ENCODE measurements around the gene RNU5B-1. TPM values are rescaled to one million over a fixed set of nuclear protein-coding genes. Genes with fewer than 3 reads are reported as not detected.

The RNU5B-1 gene
- total and polyA plus RNA-seq, 2 of the 8 experiments (the other 6 are each of a cell fraction or from before 2014, with no cell fraction given), result not detected

GRCh38 chr15:65259367-65259797 is 45.1 kb upstream of the RNU5B-1 start:
- no peak overlapping the region for H3K4ac ChIP-seq (replicated peaks; ENCODE audit: insufficient read length, low read depth, low read length)
- DNase-seq (ENCODE audit: low read depth in 1 of 2, low spot score in 2 of 2), result no peak
- no peaks in the 10 kb centered on the region for H3K4me1 ChIP-seq (replicated peaks in 1 of 4; ENCODE audit: control insufficient read depth in 3 of 4, insufficient read depth in 4 of 4, low read length in 3 of 4)
- H3K4me3 ChIP-seq (ENCODE audit: extremely low read depth in 1 of 4, insufficient read depth in 2 of 4, low read depth in 3 of 4, low read length in 4 of 4), result no peak overlapping the region
- no peak overlapping the region for H4K91ac ChIP-seq (replicated peaks; ENCODE audit: insufficient read length, low read length)
- no peak overlapping the region for H2AK5ac ChIP-seq (ENCODE audit: low read depth, low read length)
- ChIA-PET CTCF (ENCODE audit: partially characterized antibody) (interaction anchor here (1.3 to 3.0 kb wide), 3 partner anchors 11 to 70 kb away, joined by 3 to 29 read pairs (median 4); no protein-coding TSS in a partner anchor), POLR2A (ENCODE audit: partially characterized antibody) (interaction anchor here (1.8 kb wide), 1 partner anchor 41 kb away, joined by 3 read pairs; no protein-coding TSS in a partner anchor)
- TF ChIP-seq KDM5A (IDR thresholded peaks at IDR 0.05; ENCODE audit: low read length) (no peak), TBP (IDR thresholded peaks at IDR 0.05; ENCODE audit: low read depth, low read length) (no peak), TAF1 (IDR thresholded peaks at IDR 0.05; ENCODE audit: low read depth, low read length) (no peak), NRF1 (IDR thresholded peaks at IDR 0.05; ENCODE audit: low read depth, low read length) (no peak), BACH1 (IDR thresholded peaks at IDR 0.05; ENCODE audit: low read length) (no peak), CBX8 (IDR thresholded peaks at IDR 0.05; ENCODE audit: borderline replicate concordance, low read depth, low read length) (no peak), JUN (IDR thresholded peaks at IDR 0.05; ENCODE audit: low read depth, low read length) (no peak), CREB1 (IDR thresholded peaks at IDR 0.05) (no peak), RXRA (IDR thresholded peaks at IDR 0.05; ENCODE audit: insufficient read depth, low read depth, low read length) (no peak), HDAC2 (IDR thresholded peaks at IDR 0.05; ENCODE audit: borderline replicate concordance in 1 of 2, low read depth in 2 of 2, low read length in 2 of 2) (no peak), SP4 (IDR thresholded peaks at IDR 0.05; ENCODE audit: low read length) (no peak), SUZ12 (IDR thresholded peaks at IDR 0.05; ENCODE audit: low read length) (no peak), CHD2 (IDR thresholded peaks at IDR 0.05; ENCODE audit: low read length) (no peak), POLR2AphosphoS5 (IDR thresholded peaks at IDR 0.05; ENCODE audit: low read depth, low read length) (no peak), POLR2A (IDR thresholded peaks at IDR 0.05; ENCODE audit: control extremely low read depth in 1 of 2, low read depth in 2 of 2, low read length in 2 of 2) (no peak)
- no peaks in the 10 kb centered on the region for H3K36me3 ChIP-seq (ENCODE audit: control insufficient read depth in 2 of 4, insufficient read depth in 4 of 4, low read length in 3 of 4)
- H2BK12ac ChIP-seq (ENCODE audit: low read depth, low read length), result no peak overlapping the region
- no peaks in the 10 kb centered on the region for H3K9me3 ChIP-seq (ENCODE audit: insufficient read depth in 2 of 2, low read depth in 1 of 2, low read length in 1 of 2)
- no peaks in the 10 kb centered on the region; the same call in 1 of the 2 replicates for H3K79me1 ChIP-seq (ENCODE audit: low read depth, low read length)
- no peak overlapping the region for H2AFZ ChIP-seq (ENCODE audit: low read length)
- FAIRE-seq, result no peak
- H3K9ac ChIP-seq (replicated peaks in 1 of 4; ENCODE audit: extremely low read depth in 1 of 4, low read depth in 3 of 4, low read length in 3 of 4), result no peak overlapping the region
- no peak overlapping the region for H2BK5ac ChIP-seq (ENCODE audit: low read depth, low read length)
- H3K27me3 ChIP-seq (replicated peaks in 1 of 4; ENCODE audit: control insufficient read depth in 3 of 4, extremely low read depth in 1 of 4, insufficient read depth in 3 of 4, low read length in 3 of 4), result no peaks in the 10 kb centered on the region
- 97% methylated on average over 7 of the region's 7 CpGs; no CpG with 5 or more reads in 1 of the 2 experiments for WGBS, 2 experiments (ENCODE audit: extremely low coverage in 1 of 2, insufficient coverage in 1 of 2, insufficient read length in 1 of 2, insufficient replicate concordance in 2 of 2, low coverage in 1 of 2, low lambda C conversion rate in 2 of 2, missing lambda C conversion rate in 1 of 2)
- H2BK20ac ChIP-seq (ENCODE audit: low read length), result no peak overlapping the region
- H3K27ac ChIP-seq (ENCODE audit: low read depth, low read length), result no peak overlapping the region
- H3K18ac ChIP-seq (ENCODE audit: extremely low read depth, low read length), result no peak overlapping the region
- no peaks in the 10 kb centered on the region for H3K79me2 ChIP-seq (ENCODE audit: control insufficient read depth in 1 of 2, insufficient read depth in 2 of 2, low read length in 2 of 2)
- no peak overlapping the region for H2BK120ac ChIP-seq (replicated peaks; ENCODE audit: low read depth, low read length)
- no peak overlapping the region for H4K5ac ChIP-seq (ENCODE audit: insufficient read length, low read depth, low read length)
- H3K14ac ChIP-seq (ENCODE audit: insufficient read length), result no peak overlapping the region
- no peak overlapping the region for H2BK15ac ChIP-seq (ENCODE audit: low read length)
- H4K8ac ChIP-seq (ENCODE audit: extremely low read depth, insufficient read depth, low read length), result no peak overlapping the region
- H3K56ac ChIP-seq (replicated peaks; ENCODE audit: insufficient read length, low read depth, low read length), result no peak overlapping the region
- H3K23ac ChIP-seq (ENCODE audit: insufficient read length), result no peak overlapping the region
- H3K4me2 ChIP-seq (ENCODE audit: insufficient read depth in 1 of 2, low read depth in 2 of 2, low read length in 2 of 2), result no peak overlapping the region
- no peaks in the 10 kb centered on the region for H3K23me2 ChIP-seq (ENCODE audit: low read depth, low read length)
- no peaks in the 10 kb centered on the region for H4K20me1 ChIP-seq (replicated peaks in 1 of 2; ENCODE audit: control insufficient read depth in 1 of 2, insufficient read depth in 2 of 2, low read length in 2 of 2)
